NCI-H345 (cell line): ENCODE measurements around the gene LTV1.
"Not testable (repeated sequence)": the region's sequence is repeated elsewhere in the genome, so short reads cannot be mapped to it uniquely, and the experiment has no call there.

Experiments
- DNase-seq: peaks from one replicate; lab custom pipeline; 2025; lab: John Stamatoyannopoulos, UW

Gene LTV1

DNA sequence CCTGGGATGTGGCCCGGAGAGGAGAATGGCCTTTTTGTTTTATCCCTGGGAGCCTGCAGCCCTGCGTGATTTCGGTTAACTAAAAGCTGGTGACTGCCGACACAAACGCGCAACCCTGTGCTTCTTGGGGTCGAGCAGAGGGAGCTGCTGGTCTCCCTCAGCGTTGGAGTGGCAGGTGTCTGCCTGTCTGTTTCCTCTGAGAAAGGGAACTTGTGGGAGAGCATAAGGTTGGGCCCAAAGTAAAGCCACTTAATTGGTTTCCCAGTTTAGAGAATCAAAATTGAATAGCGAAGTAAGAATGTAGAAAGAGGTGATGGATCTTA is 500 bp downstream of the LTV1 start:
- DNase-seq, result peak; percentile 24

DNA sequence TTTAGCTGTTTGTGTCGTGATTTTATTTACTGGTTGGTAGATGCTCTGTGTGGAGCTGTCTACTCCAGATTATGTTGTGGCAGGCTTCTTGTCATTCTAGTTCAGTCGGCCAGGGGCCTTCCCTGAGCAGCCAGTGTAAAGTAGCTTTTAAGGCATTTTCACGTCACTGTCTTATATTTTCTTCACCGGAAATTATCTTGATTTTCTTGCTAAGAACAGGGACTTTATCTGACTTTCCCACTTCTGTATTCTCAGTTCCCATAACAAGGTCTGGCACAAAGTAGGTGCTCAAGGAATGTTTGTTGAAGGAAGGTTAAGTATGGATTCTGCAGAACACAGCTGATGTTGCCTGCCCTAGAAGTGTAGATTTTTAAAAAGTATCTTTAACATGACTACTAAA is 868 bp downstream of the LTV1 start:
- no peak for DNase-seq

DNA sequence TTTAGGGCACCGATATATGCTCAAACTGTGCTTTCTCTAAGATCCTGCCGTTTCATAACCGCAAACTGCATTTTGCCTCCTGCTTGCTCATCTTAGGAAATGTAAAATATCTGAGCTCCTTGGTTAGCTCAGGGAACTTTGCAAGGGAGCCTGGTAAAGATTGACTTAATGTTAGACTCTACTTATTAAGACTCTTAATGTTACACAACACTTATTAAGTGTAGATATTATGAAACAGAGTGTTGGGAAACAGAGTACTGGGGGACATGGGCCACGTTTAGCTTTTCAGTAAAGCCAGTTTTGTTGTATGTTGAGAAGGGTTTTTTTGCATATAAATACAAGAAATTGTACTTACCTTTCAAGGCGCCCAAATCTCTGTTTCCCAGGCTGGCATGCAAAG is 1.9 kb downstream of the LTV1 start:
- DNase-seq, result no peak

DNA sequence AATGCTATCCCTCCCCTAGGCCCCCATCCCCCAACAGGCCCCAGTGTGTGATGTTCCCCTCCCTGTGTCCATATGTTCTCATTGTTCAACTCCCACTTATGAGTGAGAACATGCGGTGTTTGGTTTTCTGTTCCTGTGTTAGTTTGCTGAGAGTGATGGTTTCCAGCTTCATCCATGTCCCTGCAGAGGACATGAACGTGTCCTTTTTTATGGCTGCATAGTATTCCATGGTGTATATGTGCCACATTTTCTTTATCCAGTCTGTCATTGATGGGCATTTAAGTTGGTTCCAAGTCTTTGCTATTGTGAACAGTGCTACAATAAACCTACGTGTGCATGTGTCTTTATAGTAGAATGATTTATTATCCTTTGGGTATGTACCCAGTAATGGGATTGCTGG is 8.6 kb downstream of the LTV1 start:
- DNase-seq, result not testable (repeated sequence)

DNA sequence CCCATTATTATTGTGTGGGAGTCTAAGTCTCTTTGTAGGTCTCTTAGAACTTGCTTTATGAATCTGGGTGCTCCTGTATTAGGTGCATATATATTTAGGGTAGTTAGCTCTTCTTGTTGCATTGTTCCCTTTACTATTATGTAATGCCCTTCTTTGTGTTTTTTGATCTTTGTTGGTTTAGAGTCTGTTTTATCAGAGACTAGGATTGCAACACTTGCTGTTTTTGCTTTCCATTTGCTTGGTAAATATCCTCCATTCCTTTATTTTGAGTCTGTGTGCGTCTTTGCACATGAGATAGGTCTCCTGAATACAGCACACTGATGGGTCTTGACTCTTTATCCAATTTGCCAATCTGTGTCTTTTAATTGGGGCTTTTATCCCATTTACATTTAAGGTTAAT is 11.9 kb downstream of the LTV1 start:
- not testable (repeated sequence) for DNase-seq

DNA sequence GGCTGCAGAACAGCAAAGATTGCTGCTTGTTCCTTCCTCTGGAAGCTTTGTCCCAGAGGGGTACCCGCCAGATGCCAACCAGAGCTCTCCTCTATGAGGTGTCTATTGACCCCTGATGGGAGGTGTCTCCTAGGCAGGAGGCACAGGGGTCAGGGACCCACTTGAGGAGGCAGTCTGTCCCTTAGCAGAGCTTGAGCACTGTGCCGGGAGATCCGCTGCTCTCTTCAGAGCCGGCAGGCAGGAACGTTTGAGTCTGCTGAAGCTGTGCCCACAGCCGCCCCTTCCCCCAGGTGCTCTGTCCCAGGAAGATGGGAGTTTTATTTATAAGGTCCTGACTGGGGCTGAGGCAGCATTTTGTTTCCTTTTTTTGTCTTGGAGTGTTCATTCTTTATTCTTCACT is 13.6 kb downstream of the LTV1 start:
- not testable (repeated sequence) for DNase-seq

DNA sequence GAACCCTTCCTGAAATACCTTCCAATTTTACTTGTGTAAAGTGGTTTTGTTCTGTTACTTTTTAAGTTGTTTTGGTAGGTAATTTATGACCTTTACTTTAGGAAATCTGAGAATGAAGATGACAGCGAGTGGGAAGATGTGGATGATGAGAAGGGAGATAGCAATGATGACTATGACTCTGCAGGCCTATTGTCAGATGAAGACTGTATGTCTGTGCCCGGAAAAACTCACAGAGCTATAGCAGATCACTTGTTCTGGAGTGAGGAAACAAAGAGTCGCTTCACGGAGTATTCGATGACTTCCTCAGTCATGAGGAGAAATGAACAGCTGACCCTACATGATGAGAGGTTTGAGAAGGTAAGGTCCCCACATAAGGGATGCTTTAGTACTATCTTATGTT is 14.5 kb downstream of the LTV1 start:
- no peak for DNase-seq

DNA sequence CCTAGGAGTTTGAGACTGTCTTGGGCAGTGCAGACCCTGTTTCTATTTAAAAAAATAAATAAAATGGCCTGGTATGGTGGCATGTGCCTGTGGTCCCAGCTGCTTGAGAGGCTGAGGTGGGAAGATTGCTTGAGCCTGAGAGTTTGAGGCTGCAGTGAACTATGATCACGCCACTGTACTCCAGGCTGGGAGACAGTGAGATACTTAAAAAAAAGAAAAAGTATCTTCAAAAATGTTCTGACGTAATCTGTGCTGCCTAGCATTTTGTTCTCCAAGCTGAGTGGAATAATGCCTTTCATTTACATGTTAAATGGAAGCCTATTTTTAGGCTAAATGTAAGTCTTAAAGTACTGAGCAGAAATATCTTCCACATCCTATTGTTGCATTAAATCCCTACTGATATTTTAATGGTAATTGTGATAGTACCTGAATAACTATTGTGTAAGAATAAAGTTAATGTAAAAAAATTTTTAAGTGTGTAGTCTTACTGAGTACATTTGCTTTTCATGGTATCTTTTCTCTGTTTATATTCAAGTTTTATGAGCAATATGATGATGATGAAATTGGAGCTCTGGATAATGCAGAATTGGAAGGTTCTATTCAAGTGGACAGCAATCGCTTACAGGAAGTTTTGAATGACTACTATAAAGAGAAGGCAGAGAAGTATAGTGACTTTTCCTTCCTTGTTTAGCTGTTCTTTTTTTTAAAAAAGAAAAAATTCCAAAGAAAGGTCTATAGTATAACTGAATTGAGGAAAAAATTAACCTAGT is 16.9 kb downstream of the LTV1 start:
- DNase-seq, result no peak

DNA sequence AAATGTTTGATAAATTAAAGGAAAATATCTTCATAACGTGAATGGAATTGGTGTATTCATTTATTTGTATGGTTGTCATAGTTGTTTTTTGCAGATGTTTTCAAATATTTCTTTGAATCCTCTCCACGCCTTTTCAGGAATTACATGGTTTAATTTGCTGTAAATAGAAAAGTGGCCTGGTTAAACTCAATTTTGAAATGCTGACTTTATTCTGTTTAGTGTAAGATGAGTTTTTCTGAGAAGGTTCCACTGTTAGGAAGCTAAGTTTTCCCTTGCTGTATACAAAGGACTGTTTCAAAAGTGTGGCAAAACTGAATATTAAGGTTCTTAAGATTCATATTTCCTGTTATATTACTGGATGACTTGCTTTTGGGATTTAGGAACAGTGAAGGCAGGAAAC is 20.6 kb downstream of the LTV1 start:
- DNase-seq, result no peak

DNA sequence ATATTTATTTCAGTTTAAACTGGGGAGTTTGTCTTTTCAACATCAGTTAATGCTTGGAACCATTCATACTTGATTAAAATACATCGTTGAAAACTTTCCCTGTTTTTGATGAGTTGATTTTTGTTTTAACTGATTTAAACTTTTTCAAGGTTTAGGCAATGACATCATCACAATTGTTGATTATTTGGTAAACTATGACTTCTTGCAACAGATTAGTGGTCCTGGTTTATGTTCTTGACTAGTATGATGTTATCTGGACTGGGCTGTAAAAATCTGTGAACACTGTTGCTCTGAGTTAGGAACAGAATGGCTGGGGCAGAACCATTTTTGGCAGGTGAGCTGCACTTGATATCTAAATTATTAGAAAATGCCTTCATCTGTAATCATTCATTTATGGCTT is 21.1 kb downstream of the LTV1 start, which contains the start of gene ZC2HC1B:
Gene ZC2HC1B, plus strand, starts transcription at position 241 of the 400 bp plus-strand sequence. Its CDS starts 66 bp downstream, at position 307.
- DNase-seq, result no peak

DNA sequence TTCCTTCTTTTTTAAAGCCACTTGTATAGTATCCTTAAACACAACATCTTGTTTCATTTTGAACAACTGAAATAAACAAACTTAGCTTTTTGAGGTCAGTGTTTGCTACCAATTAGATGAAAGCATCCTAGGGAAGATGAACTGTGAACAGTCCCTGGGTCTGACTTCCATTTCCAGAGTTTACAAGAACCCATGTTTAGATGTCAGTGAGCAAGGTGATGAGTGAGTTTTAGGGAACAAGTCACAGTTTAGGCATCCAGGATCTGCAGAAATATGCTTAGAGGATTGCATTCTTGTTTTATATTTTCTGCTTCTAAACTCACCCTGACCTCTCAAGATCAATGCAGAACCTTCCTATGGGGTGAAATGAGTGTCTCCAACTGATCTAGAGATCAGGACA is 24.1 kb downstream of the LTV1 start:
- no peak for DNase-seq

DNA sequence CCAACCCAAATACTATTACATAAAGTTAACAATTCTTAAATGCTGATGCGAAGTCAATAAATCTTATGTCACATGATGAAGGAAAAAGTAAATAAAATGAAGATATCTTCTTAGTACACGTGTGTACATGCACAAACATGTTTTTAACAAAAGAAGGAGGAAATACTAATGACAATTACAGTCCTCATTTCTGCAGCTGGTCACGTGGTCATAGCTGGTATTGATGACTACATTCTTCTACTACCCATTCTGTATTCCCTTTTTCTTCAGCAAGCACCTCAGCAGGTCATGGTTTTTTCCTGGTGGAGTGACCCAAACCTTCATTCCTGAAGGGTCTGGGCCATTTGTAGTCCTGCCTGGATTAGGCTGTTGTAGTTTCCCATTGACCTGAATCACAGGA is 25.7 kb downstream of the LTV1 start:
- DNase-seq, result not testable (repeated sequence)

DNA sequence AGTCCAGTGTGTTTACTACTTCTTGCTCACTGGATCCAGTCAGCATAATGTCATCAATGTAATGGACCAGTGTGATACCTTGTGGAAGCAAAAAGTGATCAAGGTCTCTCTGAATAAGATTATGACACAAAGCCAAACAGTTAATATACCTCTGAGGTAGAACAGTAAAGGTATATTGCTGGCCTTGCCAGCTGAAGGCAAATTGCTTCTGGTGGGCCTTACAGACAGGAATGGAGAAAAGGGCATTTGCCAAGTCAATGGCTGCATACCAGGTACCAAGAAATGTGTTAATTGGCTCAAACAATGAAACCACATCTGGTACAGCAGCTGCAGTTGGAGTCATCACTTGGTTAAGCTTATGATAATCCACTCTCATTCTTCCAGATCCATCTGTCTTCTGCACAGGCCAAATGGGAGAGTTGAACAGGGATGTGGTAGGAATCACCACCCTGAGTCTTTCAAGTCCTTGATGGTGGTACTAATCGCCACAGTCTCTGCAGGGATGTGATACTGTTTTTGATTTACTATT is 28.1 kb downstream of the LTV1 start:
- DNase-seq, result not testable (repeated sequence)

DNA sequence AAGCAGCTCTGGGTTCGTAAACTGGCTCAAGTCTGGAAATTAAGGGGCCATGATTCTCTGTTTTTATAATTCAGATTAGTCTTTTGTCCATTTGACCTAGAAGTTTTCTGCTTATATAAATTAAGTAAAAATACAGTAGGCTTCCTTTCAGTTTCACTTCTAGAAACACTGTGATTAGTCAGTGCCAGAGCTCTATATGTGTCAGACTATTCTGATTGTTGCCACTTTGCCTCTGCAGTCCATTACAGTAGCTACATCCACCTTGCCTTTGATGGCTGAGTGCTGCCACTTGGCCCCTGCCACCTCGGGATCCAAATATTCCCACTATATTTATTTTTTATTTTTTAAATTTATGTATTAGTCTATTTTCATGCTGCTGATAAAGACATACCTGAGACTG is 29.1 kb downstream of the LTV1 start:
- no peak for DNase-seq

DNA sequence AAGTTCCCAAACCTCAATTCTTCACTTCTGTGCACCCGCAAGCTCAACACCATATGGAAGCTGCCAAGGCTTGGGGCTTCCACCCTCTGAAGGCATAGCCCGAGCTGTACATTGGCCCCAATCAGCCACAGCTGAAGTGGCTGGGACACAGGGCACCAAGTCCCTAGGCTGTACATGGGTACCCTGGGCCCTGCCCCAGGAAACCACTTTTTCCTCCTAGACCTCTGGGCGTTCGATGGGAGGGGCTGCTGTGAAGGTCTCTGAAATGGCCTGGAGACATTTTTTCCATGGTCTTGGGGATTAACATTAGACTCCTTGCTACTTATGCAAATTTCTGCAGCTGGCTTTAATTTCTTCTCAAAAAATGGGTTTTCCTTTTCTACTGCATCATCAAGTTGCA is 30.5 kb downstream of the LTV1 start:
- DNase-seq, result not testable (repeated sequence)

DNA sequence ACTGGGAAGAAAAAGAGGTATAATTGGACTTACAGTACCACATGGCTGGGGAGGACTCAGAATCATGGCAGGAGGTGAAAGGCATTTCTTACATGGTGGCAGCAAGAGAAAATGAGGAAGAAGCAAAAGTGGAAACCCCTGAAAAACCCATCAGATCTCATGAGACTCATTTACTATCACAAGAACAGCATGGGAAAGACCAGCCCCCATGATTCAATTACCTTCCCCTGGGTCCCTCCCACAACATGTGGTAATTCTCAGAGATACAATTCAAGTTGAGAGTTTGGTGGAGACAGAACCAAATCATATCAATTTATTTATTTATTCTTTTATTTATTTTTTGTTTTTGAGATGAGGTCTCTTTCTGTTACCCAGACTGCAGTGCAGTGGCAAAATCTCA is 31.4 kb downstream of the LTV1 start:
- not testable (repeated sequence) for DNase-seq

DNA sequence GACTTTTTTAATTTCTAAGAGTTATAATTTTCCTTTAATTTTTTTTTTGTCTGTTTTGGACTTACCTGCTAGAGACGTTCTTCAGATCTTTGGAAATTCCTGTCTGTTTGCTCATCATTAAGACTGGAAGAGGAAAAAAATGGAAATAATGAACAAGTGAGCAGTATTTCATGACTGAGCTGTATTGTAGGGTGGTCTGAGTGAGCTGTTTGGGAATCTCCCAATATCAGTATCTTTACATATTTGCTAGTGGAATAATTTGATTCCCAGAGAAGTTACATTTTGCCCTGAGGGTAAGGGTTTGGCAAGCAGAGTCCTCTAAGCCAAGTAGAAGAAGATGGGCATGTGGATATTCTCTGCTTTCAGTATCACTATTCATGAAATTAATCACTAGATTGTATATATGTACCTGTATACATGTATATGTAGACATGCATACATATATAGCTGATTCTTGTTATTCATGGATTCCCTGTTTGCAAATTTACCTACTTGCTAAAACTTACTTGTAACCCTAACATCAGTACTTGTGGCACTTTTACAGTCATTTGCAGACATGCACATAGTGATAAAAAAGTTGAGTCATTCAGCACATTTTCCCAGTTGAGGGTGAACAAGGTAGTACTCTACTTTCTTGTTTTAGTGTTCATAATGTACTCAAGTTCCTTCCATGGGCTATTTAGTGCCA is 34.6 kb downstream of the LTV1 start:
- no peak for DNase-seq

DNA sequence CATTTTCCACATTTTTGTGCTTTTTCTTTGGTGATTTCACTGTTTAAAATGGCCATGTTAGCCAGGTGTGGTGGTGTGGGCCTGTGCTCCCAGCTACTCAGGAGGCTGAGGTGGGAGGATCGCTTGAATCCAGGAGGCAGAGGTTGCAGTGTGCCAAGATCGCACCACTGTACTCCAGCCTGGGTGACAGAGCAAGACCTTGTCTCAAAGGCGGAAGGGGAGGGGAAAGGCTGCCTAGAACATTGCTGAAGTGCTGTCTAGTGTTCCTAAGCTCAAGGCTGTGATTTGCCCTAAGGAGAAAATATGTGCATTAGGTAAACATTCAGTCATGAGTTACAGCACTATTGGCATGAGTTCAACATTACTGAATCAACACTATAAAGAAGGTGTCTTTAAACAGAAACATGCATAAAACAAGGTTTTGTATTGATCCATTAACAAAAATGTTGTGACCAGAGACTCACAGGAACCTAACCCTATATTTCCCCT is 35.2 kb downstream of the LTV1 start:
- peak; percentile 10 for DNase-seq

DNA sequence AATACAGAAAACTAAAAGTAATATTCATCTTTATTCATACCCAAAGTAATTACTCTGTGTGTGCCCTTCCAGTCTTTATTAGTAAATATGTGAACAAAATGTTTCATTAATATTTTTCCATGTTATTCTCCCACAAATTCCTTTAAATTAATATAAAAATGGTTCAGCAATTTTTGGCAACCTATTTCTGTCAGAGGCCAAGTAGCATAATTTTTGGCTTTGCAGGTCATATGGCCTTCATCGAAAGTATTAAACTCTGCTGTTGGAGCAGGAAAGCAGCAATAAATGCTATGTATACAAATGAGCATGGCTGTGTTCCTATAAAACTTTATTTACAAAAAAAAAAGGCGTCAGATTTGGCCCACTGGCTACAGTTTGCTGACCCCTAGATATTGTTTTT is 37.3 kb downstream of the LTV1 start:
- no peak for DNase-seq

DNA sequence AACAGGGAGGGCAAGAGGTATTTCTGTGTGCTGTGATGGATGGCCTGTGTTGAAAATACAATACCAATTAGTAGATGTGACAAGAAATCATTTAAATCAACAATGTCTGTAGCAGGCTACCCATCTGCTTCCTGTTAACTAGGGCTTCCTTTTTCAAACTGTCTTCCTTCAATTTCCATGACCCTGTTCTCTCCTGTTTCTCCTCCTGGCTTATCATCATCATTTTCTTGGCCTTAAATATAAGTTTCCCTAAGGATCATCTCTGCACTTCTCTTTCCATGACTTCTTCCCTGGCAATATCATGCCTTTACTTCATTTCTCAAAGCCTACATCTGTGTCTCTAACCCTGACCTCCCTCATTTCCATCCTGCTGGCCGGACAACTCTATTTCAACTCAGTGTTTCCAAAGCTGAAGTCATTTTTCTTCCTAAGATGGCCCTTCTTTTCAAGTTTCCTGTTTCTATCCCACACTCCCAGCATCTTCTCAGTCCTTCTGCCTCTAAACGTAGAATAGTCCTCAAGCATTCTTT is 39.3 kb downstream of the LTV1 start:
- DNase-seq, result no peak

DNA sequence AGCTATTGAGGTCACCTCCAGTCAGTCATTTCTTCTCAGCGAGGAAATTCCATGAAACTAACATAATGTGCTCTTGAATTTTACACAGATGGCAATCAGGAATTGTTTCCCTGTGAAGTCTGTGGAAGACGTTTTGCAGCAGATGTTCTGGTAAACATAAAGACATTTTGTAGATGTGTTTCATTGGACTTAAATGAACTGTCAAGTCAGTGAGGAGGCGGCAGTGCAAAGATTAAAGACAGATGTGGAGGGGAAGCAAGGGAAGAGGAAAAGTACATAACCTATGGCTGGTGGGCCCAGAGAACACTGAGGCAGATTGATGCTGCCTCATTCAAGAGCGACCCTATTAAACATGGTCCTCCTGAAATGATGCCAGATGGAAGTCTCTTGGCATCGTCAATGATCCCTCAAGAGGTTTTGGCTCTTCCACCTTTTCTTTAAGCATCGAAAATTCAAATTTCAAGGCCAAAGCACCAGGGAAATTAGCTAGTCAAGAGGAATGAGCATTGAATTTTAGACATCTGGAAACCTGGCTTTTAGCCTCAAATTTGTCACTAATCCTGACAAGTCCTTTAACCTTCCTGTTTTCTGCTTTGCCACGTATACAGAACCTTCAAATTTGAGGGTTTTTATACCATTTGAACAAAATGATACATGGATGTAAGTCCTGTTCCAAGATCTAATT is 41.2 kb downstream of the LTV1 start:
- no peak for DNase-seq

DNA sequence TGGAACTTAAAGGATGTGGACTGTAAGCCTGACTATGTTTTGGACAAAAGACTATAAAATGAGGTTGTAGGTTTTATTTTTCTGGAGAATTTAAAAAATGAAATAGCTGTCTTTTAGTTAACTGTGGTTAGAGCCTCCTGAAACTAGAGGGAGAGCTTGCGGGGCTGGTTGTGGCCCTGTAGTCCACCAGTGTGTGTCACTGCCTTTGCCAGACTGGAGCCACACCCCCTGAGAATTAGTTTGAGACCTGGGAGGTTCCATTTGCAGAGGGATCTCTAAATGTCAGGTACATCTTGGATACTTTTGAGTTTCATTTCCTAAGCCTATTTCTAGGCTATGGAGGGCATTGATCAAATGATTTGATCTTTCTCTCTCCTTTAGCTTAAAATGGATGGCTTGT is 42.0 kb downstream of the LTV1 start:
- no peak for DNase-seq

DNA sequence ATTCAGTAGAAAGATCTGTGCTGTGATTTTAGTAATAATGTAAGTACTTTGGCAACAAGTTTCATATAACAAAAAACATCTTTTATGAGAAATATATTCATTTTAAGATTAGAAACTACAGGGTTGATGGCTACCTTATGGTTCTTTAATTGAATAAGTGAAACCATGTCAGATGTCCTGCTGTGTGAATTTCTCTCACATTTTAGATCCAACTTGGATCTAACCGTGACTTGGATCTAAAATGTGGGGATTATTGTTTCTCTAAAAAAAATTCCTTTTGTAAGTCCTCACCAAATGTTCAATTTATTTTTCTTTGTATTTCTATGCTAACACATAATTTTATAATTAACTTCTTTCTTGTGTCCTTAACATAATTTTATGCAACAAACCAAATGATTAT is 51.5 kb downstream of the LTV1 start:
- no peak for DNase-seq
